Loucy (cell line): Measurements from ENCODE around the gene GPC3.

Experiments
- CTCF ChIP-seq: fragments of 200-600 bp; sonication (generic); conservative IDR thresholded peaks from 2 replicates; pipeline ENCODE4 v1.5.1; 2014; ENCODE audit warnings: mild to moderate bottlenecking, antibody characterized with exemption, low read length
- EZH2phosphoT487 ChIP-seq: fragments of 200-600 bp; IDR thresholded peaks from 2 replicates; pipeline ENCODE4 v1.6.1; 2018; ENCODE audit warnings: antibody characterized with exemption, mild to moderate bottlenecking, moderate library complexity, borderline replicate concordance

GRCh38 chrX:133837091-133837490 lies 148.3 kb downstream of the GPC3 start:
- TF ChIP-seq CTCF (no peak), EZH2phosphoT487 (no peak)
